Measurements from ENCODE around the gene YAP1.

DNA sequence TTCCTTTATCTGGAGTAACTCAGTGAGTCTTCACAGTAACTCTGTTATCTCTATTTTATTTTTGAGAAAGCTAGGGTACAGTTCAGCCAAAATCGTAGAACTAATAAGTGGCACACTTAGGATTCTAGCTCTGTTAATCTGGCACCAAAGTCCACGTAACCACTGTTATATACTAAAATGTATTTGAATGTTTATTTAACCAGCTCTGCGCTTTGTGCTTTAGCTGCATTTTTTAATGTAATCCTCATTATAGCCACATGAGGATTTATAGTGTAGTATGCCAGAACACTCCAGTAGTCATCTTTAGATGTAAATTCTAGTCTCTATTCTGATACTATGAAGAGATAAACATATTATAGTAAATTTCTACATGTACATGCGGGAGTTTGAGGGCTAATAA is 36.8 kb downstream of the YAP1 start:
- TF ChIP-seq, protein P1, sequence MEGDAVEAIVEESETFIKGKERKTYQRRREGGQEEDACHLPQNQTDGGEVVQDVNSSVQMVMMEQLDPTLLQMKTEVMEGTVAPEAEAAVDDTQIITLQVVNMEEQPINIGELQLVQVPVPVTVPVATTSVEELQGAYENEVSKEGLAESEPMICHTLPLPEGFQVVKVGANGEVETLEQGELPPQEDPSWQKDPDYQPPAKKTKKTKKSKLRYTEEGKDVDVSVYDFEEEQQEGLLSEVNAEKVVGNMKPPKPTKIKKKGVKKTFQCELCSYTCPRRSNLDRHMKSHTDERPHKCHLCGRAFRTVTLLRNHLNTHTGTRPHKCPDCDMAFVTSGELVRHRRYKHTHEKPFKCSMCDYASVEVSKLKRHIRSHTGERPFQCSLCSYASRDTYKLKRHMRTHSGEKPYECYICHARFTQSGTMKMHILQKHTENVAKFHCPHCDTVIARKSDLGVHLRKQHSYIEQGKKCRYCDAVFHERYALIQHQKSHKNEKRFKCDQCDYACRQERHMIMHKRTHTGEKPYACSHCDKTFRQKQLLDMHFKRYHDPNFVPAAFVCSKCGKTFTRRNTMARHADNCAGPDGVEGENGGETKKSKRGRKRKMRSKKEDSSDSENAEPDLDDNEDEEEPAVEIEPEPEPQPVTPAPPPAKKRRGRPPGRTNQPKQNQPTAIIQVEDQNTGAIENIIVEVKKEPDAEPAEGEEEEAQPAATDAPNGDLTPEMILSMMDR (IDR thresholded peaks at IDR 0.05), result no peak
- no peak for TF ChIP-seq POLR2A (IDR thresholded peaks at IDR 0.05)
- TF ChIP-seq EP300 (IDR thresholded peaks at IDR 0.05), result no peak
